Limb (tissue), 2 donors: ENCODE measurements around the gene TXNRD2.
A peak's percentile ranks its signal among the peaks of the same experiment; 100 is the strongest.

Experiments
- DNase-seq, 2 donors: peaks; one replicate each; pipeline ENCODE4 v3.0.0-alpha.2; 2016; ENCODE audit errors: extremely low spot score in 2 of 2

The TXNRD2 gene

DNA sequence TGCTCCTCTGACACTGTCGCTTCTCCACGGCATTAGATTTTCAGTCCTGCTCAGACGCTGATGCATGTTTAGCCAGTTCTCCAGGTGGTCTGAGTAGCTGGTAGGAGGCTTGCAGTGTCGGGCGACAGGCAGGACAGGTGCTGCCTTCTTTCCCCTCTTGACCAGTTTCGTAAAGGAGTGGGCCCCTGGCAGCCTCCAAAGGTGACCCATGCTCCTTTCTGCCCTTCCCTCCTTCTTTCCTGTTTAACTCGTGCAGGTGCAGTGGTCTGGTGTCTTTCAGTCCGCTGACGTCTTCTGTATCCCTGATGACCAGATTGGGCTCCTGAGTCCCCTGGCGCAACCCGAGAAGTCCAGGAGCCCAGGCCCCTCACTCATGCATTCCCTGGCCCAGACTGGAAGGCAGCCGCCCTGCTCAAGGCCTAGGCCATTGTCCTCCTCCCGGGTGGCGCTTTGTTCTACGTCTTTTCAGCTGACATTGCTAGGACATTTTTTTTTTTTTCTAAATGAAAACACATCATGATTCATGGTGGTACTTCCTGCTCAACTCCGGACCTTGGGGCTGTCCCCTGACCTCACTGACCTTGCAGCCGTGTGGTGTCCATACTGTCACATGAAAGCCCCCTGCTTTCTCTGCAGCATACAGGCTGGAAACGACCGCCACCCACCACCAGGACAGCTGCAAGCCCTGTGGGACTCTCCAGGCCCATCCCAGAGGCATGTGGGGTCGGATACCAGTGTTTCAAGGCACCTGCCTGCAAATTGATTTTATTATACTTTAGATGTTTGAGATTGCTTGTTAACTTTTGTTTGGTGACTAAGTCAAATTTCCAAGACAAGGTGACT, 25.5 kb upstream of the TXNRD2 start:
- no peak for DNase-seq

DNA sequence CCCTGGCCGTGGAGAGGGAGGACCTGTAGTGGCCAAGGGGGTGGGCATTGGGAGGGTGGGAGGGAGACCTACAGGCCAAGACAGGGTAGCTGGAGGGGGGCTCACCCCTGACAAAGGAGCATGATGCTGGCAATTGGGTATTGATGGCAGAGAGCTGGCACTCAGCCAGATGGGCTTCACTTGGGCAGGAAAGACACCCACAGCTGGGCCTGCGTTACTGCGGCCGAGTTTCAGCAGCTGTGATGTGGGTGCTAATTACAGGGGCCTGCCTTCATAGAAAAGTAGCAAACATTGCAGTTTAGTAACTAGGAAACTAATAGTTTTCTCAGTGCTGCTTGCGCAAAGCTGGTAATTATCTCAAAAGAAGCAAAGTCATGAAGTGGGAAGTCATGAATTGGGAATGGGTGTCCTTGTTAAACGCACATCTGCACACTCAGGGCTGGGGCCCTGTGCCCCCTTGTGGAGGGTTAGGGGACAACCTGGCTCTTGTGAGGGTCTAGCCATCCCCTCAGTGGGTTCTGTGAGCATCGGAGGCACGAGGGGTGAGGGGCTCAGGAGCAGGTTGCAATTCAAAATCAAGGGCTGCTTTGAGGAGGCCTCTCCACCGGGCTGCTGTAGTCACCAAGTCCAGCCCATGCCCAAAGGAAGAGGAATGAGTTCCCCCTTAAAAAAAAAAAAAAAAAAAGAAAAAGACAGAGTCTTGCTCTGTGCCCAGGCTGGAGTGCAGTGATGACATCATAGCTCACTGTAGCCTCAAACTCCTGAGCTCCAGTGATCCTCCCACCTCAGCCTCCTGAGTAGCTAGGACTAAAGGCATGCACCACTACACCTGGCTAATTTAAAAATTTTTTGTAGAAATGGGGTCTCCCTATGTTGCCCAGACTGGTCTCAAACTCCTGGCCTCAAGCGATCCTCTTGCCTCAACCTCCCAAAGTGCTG, 24.4 kb upstream of the TXNRD2 start:
- DNase-seq: no peak

DNA sequence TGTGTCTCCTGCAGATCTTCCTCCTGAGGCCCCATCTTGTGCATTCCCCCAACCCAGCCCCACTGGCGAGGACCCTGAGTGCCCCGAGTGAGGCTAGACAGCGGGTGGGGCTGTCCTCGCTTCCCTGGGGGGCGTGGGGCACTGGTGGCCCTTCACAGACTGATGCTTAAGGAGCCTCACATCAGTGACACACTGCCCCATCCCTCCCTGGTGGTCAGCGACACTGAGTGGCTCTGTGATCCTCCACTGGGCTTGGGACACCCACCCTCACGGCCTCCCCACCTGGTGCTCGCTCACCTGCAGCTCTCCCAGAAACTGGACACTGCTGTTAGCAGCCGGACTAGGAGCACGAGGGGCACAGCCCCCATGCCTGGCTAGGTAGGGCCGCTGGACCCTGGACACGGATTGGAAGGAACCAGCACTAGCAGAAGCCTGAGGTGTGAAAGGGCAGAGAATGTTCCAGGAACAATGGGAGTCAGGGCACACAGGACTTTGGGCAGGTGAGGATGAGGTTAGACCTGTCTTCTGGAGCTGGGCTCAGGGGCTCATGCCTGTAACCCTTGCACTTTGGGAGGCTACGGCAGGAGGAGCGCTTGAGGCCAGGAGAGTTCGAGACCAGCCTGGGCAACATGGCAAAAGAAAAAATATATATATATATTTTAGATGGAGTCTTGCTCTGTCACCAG, 23.2 kb upstream of the TXNRD2 start:
- DNase-seq: no peak

DNA sequence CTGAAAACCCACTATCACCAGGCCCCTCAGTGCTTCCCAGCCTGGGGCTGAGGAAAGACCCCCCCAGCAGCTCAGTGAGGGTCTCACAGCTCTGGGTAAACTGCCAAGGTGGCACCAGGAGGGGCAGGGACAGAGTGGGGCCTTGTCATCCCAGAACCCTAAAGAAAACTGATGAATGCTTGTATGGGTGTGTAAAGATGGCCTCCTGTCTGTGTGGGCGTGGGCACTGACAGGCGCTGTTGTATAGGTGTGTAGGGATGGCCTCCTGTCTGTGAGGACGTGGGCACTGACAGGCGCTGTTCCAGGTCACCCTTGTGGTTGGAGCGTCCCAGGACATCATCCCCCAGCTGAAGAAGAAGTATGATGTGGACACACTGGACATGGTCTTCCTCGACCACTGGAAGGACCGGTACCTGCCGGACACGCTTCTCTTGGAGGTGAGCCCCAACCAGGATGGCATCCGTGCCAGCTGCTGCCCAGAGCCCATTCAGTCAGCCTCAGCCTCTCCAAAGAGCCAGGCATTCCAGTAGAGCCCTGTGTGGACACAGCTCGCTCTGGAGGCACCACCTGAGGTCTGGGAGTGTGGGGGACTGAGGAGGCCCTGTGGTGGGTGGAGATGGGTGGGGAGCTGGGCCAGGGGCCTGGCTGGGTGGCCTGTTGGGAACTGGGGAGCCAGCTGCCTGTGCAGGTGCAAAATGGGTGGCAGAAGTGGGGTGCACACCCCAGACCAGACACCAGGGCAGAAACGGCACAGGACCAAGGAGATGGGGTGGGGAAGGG, 22.4 kb upstream of the TXNRD2 start:
- no peak for DNase-seq

DNA sequence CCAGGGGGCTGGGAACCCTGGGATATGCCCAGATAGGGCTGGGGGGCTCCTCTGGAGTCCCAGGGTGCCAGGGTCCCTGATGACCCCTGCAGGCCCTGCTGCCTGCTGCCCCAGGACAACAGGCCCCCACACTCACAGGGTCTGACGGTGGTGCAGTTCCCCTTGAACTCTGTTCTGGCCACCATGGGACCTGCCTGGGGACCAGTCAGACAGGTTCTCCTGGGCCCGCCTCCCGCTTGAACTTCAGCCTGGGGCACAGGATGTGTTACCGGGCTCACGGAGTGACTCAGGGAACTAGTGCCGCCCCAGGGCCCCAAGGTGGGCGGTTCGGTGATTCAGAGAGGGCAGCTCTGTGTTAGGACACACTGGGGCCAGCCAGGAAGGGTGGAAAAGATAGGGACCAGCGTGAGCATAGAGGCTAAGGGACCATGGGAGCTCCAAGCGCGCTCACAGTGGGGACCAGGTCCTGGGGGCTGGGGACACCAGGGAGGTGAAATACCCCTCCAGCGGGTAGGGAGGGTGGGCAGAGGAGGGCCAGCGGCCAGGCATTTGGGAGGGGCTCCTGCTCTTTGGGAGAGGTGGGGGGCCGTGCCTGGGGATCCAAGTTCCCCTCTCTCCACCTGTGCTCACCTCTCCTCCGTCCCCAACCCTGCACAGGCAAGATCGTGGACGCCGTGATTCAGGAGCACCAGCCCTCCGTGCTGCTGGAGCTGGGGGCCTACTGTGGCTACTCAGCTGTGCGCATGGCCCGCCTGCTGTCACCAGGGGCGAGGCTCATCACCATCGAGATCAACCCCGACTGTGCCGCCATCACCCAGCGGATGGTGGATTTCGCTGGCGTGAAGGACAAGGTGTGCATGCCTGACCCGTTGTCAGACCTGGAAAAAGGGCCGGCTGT, 21.5 kb upstream of the TXNRD2 start:
- DNase-seq: no peak

DNA sequence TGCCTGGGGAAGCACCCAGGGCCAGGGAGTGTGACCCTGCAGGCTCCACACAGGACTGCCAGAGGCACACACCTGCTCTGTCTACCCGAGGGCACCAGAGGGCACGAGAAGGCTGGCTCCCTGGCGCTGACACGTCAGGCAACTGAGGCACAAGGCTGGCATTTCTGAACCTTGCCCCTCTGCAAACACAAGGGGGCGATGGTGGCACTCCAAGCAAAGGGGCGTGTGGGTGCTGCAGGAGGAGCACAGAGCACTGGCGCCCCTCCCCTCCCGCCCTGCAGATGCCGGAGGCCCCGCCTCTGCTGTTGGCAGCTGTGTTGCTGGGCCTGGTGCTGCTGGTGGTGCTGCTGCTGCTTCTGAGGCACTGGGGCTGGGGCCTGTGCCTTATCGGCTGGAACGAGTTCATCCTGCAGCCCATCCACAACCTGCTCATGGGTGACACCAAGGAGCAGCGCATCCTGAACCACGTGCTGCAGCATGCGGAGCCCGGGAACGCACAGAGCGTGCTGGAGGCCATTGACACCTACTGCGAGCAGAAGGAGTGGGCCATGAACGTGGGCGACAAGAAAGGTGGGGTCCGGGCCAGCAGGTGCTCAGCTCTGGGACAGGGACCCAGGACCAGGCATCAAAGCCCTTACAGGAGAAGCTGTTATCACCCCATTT, 20.8 kb upstream of the TXNRD2 start:
- DNase-seq: peak; percentile 61 to 79

DNA sequence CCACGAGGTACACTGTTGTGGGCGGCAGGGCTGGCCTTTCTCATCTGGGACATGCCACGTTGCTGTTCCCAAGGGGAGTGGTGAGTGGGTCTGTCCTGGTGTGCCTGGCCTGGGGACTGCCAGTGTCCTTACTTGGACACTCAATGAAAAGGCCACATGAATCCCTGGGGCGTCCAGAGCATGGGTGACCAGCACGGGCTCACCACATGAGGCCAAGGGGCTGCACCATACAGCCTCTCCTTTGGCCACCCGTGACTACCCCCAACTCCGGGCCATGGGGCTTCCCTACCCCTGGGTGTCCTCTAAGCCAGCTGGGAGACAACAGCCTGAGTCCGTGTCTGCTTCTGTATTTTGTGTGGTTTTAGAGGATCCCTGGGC, 20.2 kb upstream of the TXNRD2 start:
- no peak for DNase-seq

DNA sequence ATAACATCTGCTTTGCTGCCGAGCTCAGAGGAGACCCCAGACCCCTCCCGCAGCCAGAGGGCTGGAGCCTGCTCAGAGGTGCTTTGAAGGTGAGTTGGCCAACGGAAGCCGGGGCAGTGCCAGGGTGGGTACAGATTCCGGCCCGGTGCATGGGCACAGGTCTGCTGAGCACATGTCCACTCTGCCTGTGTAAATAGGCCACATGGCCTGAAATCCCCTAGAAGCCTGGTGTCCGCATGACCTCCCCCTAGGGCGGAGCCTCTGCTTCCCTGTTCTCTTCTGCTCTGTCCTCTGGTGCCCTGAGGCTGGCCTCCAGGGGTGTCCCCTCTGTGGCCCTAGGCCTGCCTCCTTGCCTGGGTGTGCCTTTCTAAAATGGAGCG, 19.6 kb upstream of the TXNRD2 start:
- no peak for DNase-seq

DNA sequence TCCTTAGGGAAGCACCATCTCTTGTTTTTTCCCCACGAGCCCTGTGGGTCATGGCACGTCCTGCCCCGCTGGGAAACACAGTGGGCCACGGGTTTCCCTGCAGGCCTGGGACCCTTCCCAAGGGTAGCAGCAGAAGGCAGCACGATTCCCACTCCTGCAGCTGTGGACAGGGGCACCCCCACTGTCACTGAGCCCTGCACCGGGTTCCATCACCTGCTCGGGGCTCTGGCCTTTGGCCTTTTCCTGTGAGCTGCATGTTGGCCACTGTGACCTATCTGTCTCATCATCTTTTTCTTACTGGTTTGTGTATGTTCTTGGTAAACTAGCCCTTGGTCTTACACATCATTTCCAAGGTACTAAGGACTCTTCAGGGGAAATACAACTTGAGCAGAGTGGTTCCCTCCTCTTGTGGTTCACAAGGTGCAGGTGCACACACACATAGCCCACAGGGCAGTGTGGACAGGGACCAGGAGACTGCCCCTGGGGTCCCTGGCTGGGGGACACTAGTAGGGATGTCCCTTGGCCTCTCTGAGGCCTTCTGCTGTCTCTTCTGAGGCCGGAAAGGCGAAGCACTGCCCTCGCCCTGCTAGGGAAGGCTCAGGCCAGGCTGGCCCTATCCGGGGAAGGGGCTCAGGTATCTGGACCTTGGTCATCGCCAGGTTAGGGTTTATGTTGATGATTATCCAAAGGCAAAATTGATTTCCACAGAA, 19.0 kb upstream of the TXNRD2 start:
- DNase-seq: no peak

DNA sequence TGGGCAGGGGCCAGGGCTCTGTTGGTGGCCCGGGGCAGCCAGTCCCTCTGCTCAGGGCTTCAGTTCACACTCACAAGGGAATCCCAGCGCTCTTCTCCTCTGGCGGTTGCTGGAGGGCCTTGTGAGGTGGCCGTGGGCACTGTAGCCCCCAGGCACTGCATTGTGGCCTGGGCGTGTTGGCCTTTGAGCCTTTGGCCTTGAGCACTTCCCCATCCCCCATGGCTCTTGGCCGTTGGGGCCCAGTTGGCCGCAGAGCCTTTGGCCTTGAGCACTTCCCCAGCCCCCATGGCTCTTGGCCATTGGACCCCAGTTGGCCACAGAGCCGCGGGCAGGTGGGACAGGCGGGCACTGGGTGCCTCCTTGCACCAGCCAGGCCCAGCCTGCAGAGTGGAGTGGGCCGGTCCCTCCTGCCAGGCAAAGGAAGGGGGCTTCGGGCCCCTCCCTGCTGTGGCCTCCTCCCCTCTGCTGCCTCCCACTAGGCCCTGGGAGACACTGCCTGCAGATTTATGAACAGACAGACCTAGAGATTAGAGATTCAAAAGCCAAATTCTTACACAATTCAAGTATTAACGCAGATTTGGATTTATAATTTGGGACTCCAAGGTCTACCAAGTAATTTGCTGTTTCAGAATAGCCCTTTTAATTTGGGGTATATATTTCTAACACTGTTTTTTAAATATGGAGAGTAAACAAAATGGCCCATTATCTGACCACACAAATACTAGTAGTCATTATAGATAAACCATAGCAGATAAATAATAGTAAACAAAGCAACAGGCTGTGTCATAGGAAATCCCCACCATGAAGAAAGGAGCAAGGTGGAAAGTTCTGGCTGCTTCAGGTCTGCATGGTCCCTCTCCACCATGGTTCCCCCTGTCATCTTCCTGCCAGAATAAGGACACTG, 18.2 kb upstream of the TXNRD2 start:
- DNase-seq: no peak

DNA sequence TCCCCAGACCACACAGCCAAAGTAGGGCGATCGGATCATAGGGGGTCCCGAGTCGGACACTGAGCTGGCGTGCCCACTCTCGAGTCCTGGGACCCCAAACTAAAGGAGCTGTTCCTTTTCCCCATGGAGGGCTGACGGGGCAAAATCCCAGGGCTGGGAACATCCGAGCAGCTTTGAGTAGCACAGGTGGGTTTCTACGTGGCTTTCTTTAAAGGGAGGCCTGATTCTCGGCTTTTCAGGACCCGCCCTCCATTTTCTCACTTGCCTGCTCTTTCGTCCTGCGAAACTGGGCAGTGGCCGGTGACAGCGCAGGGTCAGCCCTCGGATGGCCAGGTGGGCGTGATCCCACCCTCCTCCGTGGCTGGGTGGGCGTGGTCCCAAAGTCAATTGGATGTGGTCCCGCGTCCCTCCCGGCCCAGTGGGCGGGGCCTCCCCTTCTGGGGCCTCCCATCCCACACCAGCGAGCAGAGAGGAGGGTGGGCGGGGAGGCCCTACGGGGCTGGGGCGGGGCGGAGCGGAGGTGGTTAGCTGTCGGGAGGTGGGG, 17.5 kb upstream of the TXNRD2 start:
- DNase-seq: peak; percentile 68 to 88

DNA sequence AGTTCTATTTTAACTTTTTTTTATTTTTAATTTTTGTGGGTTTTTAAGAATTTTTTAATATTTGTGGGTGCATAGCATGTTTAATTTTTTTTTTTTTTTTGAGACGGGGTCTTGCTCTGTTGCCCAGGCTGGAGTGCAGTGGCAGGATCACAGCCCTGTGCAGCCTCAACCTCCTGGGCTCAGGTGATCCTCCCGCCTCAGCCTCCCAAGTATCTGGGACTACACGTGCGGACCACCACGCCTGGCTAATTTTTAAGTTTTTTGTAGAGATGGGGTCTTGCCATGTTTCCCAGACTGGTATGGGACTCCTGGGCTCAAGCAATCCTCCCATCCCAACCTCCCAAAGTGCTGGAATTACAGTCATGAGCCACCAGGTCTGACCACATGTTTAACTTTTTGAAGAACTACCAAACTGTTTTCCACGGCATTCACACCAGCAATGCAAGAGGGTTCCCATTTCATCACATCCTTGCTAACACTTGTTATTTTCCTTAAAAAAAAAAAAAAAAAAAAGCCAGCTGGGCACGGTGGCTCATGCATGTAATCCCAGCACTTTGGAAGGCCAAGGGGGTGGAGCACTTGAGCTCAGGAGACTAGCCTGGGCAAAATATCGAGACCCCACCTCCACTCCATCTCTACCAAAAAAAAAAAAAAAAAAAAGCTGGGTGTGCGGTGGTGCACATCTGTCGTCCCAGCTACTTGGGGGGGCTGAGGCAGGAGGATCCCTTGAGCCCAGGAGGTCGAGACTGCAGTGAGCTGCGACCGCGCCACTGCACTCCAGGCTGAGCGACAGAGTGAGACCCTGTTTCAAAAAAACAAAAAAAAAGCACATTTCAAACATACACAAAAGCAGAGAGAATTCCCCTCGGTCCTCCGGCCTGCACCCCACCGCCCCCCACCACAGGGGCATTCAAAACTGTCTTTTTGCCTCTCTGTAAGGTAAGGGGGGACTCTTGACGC, 16.7 kb upstream of the TXNRD2 start:
- no peak for DNase-seq

DNA sequence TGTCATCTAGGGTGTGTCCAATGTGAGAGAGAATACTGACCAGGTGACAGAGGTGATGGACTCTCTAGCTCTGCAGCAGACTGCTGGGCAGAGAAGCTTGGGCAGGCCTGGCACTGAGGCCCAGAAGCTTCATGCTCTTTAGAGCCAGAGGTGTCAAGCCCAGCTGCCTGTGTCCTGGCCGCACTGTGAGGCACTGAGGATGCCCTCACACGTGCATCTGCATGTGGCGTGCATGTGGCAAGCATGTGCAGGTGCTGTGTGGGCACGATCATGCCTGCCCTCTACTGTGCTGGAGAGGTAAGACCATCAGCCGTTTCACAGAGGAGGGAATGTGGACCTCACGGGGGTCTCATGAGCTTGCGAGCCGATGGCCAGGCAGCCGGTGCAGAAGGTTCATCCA, 15.8 kb upstream of the TXNRD2 start:
- no peak for DNase-seq

DNA sequence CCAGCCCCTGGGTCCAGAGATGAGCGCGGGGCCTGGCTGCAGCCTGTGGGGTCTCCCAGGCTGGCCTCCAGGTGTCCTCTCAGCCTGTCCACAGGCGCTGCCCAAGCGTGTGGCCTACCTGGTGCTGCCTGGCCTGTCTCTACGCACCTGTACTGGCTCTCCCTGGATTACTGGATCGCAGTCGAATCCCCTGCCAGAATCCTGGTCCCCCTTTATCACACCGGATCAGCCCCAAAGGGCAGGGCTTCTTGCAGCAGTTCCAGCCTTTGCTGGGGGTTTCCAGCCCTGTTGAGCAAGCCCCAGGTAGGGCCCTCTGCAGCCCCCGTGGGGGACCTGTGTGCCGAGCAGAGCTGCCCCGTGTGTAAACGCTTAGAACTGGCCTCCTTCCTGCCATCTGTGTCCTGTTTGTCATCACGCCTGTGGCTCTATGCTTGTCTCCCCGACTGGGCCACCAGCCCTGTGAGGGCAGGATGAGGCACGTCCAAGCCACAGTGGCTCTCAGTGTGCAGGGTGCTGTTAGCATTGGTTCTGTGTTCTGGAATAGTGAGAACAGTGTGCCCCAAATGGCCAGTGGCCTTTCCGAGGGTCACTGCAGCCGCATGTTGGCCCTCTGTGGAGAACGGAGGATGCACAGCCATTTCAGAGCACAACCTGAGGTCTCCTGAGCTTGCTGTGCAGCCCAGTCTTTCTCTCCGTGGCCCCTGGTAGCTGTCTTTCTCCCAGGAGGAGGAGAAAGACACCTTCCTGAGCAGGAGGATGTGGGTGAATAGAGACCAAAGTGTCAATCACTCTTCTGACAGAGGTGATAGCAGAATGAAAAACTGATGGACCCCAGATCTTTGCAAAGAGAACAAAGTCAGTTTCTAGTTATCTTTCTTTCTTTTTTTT, 13.9 kb upstream of the TXNRD2 start:
- peak in 1 of 2 donors; percentile 29 for DNase-seq

DNA sequence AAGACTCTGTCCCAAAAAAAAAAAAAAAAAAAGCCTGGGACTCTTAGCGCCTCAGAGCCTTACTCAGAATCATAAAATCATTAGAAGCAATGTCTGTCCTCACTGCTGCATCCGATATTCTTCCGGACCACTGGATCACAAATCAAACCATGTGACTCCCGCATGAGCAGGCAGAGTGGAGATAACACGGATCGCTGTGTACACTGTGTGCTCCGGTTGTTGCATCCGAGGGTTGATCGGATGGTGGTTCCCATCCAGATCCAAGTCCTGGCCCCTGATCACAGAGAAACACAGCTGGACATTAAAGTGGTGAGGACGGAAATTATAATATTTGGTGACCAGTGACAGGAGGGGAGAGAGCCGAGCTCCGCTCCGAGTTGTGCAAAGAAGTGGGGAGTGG, 9.7 kb upstream of the TXNRD2 start:
- DNase-seq: no peak
